GM18526 (cell line): ENCODE data around the gene ZBTB16.

Experiments
- POLR2A ChIP-seq: IDR thresholded peaks from 3 replicates; pipeline ENCODE4 v1.6.1; 2011; ENCODE audit not compliant: insufficient read length; ENCODE audit errors: extremely low read depth

Gene ZBTB16

DNA sequence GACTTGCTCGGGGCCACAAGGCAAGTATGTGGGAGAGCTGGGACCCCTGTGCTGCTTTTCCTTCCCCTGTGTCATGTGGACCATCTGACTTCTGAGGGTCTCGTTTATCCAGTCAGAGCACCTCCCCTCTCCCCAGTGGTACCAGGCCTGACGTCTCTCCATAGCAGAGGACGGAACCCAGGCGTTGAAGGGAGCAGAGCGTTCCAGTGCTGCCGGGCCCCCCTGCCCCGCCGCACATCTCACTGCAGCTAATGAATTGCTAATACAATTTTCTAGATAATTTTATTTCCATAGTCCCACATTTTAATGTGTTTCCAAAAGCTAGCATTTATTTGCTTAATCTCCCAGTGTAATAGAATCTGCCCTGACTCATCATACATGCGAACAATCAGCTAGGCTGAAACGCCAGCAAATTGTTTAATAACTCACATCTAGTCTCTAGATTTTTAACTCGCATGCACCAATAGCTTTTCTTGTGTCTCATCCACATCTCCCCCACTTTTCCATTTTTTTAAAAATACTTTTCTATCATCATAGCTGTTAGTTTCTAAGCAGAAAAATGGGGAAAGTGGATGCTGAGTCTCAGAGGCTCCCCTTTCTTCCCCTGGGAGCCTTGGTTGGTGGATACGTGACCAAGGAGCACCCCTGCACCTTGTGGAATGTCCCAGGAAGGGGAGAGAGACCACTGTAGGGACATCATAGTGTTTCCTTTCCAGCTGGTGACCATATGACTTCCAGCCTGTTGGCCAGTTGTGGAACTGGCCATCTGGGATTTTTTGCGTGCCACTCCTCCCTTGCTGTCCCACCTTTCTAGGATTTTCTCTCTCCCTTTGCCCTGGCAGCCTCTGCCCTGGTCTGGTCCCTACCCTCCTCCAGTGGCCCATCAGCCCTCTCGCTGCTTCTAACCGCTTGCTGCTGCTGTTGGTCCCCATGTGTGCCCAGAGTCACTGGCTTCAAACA lies 178.1 kb downstream of the ZBTB16 start:
- no peak for TF ChIP-seq POLR2A

DNA sequence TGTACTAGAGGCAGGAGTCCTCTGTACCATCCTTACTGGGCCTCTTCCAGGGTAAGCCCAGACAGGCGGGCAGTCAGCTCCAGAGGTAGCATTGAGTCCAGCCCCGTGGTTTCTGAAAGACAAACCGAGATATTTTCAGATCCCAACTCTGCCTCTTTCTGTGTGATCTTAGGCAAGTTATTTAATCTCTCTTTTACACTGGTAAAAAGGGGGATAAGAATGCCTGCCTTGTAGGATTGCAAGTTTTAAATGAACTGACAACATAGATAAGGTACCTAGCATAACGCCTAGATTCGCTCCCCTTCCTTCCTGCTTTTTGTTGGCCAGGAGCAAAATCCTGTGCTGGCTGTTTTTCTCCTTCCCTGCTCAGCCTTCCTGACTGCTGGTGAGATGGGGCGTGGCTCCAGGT lies 180.2 kb downstream of the ZBTB16 start:
- TF ChIP-seq POLR2A = no peak

DNA sequence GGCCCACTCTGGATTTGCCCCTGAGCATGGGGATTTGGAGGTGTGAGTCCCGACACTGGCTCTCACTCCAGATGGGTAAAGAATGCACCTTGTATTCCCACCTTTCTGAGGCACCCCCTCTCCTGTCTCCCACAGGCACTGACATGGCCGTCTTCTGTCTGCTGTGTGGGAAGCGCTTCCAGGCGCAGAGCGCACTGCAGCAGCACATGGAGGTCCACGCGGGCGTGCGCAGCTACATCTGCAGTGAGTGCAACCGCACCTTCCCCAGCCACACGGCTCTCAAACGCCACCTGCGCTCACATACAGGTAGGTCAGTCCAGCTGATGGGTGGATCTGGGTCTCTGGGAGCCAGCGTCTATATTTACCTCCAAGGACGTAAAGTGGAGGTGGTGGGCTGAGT lies 182.5 kb downstream of the ZBTB16 start:
- no peak for TF ChIP-seq POLR2A

DNA sequence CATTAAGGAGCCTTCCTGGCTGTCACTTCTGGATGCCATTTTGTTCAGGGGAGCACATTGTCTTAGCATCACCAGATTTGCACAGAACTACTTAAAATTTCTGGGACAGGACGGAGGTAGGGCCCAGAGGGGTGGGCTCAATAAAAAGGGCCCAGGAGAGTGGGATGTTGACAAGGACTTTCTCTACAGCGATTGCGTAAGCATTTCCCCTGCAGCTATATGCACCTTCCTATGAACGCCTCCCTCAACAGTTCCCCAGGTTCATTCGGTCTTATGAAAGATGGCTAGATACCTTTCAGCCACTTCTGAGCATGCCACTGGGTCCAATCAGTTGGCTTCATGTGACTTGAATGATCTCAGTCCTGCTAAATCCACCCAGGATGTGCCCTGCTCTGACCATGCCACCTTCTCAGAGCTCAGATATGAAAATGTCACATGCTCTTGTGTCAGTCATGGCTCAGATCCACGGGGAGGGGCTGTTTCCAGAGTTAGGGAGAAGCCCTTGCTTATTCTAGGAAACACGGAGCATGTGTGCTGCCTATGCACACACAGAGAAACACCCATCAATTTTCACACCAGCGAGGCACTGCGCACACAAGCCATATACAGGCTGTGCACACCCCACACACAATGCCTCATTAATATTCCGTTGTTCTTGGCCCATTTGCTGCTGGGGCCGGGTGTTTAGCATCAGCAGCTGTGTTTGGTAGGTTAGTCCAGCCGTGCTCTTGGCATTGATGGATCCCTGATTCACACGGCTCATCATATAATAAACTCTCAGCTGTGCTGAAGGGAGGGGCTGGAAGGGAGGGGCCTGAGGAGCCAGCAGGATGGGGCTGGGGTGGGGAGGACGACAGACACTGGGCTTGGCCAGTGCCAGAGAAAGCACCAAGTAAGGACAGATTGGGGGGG lies 184.2 kb downstream of the ZBTB16 start:
- TF ChIP-seq POLR2A = no peak

DNA sequence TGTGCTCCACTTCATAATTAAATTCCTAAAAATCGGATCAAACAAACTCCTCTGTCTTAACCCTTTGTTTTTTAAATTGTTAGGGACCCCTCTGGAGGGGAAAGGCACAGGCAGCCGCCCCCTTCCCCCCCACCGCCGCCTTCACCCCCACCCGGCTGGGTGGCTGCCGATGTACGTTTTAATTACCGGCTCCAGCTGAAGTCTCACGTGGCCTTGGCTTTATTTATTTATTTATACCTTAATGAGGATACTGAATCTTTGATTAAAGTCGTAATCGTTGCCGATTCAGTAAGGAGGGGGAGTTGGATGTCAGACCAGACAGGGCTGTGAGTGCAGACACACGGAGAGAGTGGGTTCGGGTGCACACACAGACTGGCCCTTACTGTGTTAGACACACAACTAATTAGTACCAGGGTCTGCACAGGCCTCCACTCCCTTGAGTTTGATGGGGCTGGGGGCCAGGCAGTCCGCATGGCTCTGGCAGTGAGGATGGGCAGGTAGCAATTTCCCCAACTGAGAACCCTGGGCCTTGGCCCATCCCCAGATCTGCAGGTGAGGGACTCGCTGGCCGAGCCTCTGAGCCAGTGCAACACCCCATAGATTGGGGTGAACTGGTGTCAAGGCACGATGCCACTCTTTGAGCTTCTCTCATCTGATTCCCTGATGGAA lies 185.3 kb downstream of the ZBTB16 start:
- no peak for TF ChIP-seq POLR2A

DNA sequence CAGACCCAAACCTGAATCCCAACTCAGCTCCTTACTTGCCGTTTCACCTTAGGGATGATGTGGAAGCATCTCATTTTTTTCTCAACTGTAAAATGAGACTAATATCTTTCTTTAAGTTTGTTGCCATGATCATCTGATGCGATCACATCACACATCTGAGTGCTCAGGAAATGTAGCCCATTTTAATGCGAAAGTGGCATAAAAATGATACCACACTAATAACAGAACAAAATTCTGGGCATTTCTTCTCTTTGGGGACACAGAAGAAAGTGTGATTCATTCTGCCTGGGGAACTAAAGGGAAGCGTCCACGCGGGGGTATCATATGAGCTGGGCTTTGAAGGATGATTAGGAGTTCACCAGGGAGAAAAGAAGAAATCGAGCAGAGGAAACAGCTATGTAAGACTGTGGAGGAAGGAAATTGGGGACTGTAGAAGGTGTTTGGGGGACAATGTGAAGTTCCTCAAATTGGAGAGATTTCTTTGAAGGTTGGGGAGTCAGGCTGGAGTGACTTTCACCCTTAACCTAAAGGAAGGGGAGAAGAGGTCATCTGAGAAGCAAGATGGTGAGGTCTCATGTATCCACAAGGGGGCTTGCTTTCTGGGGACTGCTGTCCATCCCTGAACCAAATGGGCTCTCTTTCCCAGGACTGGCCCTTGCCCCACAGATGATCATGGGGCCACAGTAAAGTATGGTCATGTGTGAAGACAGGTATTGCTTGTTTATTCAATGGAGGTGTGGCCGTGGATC lies 187.0 kb downstream of the ZBTB16 start:
- no peak for TF ChIP-seq POLR2A

DNA sequence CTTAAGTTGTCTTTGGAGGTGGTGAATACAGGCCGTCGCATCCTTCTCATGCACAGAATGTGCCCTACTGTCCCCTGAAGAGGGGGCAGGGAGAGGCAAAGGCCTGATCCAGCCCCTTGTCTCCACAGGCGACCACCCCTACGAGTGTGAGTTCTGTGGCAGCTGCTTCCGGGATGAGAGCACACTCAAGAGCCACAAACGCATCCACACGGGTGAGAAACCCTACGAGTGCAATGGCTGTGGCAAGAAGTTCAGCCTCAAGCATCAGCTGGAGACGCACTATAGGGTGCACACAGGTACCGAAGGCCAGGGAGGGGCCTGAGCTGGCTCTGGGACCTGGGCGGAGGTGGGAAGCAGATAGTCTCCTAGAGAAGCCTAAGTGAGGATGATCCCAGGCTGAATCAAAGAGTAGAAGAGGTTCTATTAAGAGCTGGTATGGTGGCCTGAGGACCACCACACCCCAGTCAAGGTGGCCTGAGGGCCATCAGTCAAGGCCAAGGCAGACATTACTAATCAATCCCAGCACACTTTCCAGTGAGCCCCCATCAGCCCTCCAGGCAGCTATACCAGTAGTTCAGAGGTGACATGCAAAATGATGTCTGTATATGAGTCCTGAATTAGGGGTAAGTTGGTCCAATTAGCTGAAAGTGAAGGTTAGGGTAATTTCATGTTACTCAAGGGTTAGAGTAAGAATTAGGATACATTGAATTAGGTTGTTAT lies 187.7 kb downstream of the ZBTB16 start:
- TF ChIP-seq POLR2A = no peak

DNA sequence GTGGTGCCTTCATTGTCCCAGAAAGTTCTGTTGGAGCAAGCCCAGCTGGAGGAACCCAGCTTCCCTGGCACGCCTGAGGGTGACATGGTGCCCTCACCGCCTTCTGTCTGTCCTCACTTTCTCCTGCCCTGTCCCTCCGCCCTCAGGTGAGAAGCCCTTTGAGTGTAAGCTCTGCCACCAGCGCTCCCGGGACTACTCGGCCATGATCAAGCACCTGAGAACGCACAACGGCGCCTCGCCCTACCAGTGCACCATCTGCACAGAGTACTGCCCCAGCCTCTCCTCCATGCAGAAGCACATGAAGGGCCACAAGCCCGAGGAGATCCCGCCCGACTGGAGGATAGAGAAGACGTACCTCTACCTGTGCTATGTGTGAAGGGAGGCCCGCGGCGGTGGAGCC lies 190.7 kb downstream of the ZBTB16 start:
- TF ChIP-seq POLR2A = no peak

DNA sequence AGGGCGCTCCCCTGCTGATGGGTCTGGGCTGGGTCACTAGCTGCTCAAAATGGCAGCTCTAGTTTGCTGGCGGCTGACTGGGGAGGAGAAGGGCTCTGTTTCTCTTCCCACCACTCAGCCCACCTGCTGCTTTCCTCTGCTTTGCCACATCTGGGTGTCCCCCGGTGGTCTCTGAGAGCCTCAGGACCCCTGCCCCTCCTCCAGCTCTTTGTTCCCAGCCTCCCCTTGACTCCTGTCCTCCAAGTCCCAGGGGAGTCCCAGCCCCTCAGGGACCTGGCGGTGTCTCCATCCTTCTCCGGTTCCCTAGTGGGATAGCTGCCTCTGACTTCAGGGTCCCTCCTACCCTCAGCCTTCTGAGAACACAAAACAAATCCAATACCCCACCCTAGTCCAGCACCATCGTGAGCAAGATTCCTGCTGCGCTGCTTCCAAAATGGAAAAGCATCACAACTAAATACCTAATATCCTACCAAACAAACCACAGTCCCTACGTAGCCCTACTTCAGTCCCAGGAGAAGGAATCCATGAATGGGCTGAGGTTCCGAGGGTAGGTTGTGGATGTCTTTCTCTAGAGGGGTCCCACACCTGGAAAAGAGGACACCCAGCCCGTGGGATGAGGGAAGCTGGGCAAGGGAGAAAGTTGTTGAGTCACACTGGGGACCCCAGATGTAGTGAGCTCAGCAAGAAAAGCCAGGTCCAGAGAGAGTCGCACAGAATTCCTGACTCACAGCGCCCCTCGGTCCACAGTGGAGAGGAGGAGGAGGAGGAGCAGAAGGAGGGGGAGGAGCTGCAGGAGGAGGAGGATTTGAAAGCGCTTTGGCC lies 191.7 kb downstream of the ZBTB16 start:
- no peak for TF ChIP-seq POLR2A

DNA sequence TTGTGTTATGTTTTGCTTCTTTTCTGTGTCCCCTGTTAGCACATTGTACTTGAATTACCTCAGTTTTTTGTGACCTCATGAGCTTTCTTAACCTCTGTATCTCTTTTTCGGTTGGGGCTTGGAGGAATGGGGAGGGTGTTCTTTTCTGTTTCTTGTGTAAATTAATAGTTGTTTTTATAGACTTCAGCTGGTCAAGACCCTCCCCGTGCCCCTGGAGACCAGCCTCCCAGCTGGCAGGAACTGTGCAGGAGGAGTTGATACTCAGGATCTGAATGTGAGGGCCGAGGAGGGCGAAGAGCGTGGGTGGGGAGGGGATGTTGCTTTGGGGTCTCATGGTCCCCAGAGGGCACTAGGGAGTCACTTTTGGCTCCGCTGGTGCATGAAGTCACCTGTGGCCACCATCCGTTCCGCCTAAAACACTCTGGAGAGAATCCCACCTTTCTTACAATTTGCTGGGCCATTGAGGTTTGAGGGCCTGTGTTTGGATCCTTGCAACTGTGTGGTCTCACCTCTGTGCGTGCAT lies 192.4 kb downstream of the ZBTB16 start:
- no peak for TF ChIP-seq POLR2A

DNA sequence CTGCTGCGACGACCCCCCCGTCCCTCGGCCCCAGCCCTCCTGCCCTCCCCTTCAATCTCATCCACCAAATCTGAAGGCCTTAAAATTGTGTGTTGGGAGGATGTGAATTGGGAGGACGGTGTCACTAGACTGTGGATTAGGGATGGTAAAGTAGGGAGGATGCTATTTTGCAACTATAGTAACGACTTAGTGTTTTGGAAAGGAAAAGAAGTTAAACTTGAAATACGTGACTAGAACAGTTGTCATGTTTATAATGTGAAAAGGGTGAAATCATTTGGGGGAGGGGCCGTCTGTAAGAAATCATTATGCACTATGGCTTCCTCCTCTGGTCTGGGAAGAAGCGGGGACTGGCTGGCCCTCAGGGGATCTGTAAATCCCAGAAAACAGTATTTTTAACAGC lies 193.3 kb downstream of the ZBTB16 start:
- TF ChIP-seq POLR2A = no peak

DNA sequence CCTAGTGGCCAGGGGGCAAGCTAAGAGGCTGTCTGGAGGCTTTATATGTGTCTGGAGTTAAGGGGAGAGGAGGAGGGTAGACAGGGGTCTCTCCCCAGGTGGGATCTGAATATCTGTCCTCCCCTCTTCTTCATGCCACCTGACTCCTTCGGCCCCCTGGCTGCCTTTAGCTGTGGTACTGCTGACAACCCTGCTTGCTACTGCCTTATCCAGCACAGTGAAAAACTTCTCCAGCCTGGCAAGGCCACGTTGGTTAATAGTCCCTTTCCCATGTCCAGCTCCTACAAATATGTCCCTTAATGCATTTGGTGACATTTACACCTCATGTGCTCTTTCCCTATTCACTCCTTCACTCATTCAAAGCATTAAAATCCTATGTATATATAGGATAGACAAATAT lies 194.3 kb downstream of the ZBTB16 start:
- TF ChIP-seq POLR2A = no peak

DNA sequence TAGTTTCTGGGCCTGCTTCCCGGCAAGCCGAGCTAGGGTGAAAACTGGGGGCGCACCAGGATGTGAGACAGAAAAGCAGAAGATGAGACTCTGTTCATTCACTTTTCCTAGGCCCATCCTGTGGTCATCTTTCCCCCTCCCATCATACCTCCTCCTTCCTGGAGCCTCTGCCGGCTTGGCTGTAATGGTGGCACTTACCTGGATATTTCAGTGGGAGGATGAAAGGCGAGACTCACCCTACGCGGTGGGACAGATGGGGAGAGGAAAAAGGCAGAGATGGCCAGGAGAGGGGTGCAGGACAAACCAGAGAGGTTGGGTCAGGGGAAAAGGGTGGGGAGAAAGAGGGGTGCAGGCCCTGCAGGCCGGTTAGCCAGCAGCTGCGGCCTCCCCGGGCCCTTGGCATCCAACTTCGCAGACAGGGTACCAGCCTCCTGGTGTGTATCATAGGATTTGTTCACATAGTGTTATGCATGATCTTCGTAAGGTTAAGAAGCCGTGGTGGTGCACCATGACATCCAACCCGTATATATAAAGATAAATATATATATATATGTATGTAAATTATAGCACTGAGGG lies 195.1 kb downstream of the ZBTB16 start:
- no peak for TF ChIP-seq POLR2A

DNA sequence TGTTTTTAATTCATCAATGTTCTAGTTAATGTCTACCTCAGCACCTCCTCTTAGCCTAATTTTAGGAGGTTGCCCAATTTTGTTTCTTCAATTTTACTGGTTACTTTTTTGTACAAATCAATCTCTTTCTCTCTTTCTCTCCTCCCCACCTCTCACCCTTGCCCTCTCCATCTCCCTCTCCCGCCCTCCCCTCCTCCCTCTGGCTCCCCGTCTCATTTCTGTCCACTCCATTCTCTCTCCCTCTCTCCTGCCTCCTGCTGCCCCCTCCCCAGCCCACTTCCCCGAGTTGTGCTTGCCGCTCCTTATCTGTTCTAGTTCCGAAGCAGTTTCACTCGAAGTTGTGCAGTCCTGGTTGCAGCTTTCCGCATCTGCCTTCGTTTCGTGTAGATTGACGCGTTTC lies 195.8 kb downstream of the ZBTB16 start:
- no peak for TF ChIP-seq POLR2A
